GM03348 (cell line): ENCODE measurements around the gene CABYR.
"Not testable (repeated sequence)": the region's sequence is repeated elsewhere in the genome, so short reads cannot be mapped to it uniquely, and the experiment has no call there.

Source experiments
- DNase-seq: peaks from one replicate; pipeline ENCODE4 v3.0.0; 2012; ENCODE audit warnings: low spot score

Gene CABYR

GRCh38 chr18:24128700-24129099 is 10.2 kb upstream of the CABYR start:
- DNase-seq, result no peak

DNA sequence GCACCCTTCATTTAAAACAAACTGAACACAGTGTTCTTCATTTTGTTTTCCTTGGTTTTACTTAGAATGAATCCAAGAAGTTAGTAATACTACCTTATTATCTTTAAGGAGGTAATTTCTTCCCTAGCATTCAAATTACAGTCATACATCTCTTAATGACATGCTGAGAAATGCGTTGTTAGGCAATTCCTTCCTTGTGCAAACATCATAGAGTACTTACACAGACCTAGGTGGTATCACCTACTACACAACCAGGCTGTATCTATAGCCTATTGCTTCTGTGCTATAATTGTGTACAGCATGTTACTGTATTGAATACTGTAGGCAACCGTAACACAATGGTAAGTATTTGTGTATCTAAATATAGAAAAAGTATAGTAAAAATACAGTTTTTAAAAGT is 8.4 kb upstream of the CABYR start:
- DNase-seq, result no peak

DNA sequence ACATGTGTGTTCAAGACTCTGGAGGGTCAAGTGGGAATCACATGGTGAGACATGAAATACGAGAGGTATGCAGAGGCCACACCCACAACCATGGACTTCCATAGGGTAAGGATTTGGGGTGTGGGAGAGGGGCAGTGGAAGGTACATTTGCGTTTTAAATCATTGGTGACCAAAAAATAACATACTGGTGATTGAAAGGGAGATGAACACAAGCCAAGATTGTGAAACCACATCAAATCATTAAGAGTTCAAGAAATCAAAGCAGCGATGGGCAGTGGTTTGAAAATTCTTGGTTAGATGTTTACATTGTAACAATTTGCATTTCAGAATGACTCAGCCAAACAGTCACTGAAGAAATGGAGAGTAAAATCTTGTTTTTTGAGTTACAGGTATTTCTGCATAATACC is 1.9 kb upstream of the CABYR start:
- DNase-seq, result no peak

DNA sequence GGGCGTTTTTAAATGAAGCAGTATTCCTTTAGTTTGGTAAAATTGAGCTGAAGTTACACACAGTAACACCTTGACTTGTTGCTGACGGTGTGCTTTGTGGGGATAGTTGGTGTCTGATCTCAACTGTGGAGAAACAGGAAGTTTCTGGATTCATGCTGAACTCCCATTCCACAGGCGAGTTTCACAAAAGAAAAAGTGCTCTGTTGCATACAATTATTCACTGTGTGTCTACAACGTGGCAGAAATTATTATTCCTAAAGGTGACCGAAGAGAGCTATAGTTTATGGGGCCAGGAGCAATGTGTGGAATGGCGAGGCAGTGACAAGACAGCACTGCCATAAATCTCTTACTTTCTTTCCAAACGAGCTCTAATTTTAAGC is 463 bp upstream of the CABYR start:
- DNase-seq, result no peak

DNA sequence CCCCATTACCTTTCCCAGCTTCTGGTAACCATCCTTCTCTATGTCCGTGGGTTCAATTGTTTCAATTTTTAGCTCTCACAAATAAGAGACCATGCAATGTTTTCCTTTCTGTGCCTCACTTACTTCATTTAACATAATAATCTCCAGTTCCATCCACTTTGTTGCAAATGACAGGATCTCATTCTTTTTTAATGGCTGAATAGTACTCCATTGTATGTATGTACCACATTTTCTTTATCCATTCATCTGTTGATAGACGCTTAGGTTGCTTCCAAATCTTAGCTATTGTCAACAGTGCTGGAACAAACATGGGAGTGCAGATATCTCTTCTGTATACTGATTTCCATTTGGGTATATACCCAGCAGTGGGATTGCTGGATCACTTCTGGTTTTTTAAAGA is 1.8 kb downstream of the CABYR start:
- no peak for DNase-seq

- no peak for DNase-seq
These were observed 3.5 kb downstream of the CABYR start for GRCh38 chr18:24142376-24142775.

DNA sequence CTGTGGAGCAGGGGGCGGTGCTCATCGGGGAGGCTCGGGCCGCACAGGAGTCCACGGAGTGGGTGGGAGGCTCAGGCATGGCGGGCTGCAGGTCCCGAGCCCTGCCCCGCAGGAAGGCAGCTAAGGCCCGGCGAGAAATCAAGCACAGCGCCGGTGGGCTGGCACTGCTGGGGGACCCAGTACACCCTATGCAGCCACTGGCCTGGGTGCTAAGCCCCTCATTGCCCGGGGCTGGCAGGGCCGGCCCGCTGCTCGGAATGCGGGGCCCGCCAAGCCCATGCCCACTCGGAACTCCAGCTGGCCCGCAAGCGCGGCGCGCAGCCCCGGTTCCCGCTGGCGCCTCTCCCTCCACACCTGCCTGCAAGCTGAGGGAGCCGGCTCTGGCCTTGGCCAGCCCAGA is 10.7 kb downstream of the CABYR start:
- not testable (repeated sequence) for DNase-seq

GRCh38 chr18:24153397-24153796 is 14.5 kb downstream of the CABYR start:
- DNase-seq, result no peak

DNA sequence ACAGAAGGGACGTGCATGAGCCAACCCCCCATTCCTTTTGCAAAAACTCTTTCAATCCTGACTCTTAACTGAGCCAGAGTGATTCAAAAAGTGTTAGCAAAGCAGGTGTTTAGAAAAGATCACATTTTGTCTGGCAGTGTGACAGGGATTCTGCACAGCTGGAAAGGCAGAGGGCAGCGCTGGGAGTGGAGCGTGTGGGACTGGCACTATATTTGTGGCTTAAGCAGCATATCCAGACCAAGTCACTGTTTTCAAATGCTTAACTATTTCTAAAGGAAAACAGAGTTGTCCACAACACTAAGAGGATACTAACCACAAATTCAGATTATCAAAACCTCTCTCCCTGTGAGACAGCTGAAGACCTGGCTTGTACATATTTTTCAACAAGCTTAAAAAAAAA is 19.0 kb downstream of the CABYR start:
- no peak for DNase-seq

DNA sequence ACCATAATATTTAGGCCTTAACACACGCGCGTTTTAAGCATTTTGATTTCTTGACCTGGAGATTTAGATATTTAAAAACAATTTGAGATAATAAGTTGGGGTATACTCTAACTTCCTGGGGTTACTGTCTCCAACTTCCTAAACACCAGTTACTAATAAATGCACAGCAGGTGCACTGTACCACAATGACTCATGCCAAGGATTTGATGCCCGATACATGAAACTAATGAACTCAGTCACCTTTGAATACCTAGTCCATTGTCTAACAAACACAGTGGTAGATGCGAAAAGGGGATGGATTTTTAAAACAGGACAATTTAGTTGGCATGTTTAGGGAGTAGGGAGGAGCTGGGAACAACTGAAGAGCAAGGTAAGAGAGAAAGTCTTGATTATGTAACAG is 21.2 kb downstream of the CABYR start:
- no peak for DNase-seq

DNA sequence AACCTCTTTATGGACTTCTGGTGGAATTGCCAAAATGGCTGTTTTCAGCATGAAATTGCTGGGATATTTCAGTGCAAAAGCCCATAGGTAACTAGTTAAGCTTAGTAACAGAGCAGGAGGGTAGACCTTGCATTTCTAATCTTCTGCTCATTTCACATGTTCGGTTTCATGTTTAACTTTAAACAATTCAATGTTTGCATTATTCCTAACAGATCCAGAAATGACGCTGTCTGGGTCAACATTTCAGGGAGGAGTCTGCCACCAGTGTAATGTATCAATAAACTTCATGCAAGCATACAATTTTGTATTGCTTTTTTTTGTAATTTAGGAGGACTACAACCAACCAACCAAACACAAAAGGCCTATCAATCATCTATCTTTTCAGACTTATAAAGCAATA is 22.4 kb downstream of the CABYR start:
- DNase-seq, result no peak

DNA sequence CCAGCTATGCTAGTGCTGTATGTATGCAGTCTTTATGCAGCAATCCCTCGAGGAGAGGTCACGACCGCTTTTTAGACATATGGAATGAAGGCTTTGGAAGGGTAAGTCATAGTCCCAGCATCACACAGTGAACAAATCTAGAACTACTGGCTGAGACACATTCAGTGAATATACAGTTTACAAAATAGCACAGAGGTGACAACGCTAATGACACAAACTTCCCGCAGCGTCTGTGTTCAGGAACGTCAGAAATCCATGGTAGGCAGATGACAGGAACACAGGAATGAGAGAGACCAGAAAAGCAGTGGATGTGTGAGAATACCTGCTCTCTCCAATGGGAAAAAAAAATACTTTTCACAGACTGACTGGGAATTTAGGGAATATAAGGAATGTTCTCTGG is 29.6 kb downstream of the CABYR start:
- DNase-seq, result no peak

DNA sequence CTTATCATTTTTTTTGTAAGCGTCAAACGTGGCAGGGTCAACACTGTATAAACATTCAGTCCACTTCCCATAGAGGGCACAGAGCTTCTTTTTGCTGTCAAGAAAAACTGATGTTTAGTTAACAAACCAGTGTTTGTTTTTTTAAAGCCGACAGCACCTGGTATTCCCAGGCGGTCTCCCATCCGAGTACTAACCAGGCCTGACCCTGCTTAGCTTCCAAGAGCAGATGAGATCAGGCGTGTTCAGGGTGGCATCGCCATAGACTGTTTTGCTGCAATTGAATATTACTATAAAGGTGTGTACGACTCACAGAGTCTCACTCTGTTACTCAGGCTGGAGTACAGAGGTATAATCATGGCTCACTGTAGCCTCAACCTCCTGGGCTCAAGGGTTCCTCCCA is 31.5 kb downstream of the CABYR start:
- DNase-seq, result no peak

DNA sequence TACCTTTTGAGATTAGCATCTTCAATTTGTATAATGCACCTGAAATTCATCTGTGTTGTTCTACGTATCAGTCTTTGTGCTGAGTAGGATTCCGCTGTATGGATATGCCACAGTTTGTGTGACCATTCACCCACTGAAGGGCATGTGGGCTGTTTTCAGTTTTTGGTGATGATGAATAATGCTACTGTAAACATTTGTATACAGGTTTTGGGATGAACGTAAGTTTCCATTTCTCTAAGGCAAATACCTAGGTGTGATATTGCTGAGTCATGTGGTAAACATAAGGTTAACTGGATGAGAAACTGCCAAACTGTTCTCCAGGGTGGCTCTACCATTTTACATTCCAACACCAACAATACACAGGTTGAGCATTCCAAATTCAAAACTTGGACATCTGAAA is 35.1 kb downstream of the CABYR start:
- DNase-seq, result no peak

DNA sequence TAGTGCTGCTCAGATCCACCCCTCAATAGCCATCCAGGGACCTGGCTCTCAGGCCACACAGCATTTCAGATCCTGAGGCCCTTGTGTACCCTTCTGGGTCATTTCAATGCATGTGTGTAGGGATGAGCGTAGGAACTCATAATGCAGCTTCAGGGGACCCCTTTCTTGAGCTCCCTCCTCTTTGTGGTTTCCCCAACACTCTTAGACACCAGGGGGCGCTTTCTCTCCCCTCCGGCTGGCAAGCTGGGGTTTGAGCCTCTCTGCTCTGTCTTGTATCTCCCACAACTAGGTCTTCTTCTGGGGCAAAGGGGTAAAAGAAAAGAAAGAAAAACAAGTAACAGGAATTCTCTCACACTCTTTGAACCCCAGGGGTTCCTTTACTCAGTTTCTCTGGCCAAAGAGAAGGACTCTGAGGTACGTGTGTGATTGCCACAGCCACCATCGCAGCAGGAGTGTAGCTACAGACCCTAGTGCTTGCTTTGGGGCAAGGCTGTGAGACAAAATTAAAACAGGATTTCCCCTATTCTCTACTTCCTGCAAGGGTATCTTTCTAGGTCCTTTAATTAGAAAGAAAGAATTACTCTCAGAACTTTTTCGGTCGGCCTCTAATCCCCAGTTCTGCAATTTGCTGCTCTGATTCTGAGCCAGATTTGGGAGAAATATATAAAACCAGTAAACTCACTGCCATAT is 38.0 kb downstream of the CABYR start:
- DNase-seq, result peak; percentile 70

DNA sequence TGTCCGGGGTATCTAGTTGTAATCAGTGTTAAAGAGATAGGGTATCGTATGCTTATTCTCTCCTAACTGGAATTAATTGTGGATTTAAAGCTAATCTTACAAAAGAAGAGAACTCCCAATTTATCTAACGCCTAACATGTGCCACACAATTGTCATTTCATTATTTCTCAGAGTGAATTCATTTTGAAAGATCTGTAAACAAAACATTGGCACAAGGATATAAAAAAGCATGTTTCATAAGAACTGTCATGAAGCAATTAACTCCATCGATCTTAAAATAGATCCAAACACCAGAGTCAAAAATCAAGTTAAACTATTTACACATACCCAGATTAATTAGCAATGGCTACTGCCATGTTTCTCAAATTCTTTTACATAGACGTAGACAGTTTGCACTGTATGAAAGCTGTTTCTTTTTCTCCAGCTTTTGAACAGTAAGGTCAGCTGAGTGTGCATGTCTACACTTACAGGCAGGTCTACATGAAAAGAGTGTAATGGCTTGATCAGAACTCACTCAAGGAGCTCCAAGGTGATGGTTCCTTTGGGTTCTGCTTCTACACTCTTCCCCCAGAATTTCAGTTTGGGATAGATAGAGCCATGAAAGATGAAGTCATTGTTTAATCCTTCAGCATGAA is 38.8 kb downstream of the CABYR start:
- no peak for DNase-seq

DNA sequence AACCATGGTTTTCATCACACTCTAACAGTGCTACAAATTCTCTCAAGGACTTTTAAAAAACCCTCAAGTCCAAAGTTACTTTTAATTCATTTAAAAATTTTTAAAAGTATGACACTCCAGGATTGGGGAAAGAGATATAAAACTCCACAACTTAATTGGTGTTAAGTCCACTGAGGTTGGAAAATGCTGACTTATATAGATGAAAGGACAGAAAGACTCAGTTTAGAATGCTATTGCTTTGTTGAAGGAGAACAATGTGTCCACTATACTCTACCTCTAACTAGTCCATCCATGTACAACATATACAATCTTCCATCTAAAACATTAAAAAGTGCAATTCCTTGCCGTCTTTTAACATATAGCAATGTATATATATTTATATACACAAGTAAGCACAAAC is 41.2 kb downstream of the CABYR start:
- no peak for DNase-seq

- peak; percentile 53 for DNase-seq
These were observed 42.9 kb downstream of the CABYR start for GRCh38 chr18:24181806-24182205.

GRCh38 chr18:24185805-24186204 is 46.9 kb downstream of the CABYR start:
- DNase-seq, result no peak

DNA sequence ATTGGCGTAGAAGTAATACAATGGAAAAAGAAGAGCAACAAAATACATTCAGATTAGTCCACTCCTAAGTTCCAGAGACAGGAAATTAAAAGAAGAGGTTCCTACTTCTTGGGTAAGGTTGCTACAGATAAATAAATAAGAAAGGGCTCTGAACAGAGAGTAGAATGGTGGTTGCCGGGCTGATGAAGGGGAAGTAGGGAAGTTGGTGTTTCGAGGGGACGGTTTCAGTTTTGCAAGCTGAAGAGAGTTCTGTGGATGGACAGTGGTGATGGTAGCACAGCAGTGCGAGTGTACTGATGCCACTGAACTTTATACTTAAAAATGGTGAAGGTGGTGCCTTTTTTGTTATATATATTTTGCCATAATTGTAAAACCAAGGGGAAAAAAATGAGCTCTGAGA is 48.2 kb downstream of the CABYR start:
- no peak for DNase-seq

DNA sequence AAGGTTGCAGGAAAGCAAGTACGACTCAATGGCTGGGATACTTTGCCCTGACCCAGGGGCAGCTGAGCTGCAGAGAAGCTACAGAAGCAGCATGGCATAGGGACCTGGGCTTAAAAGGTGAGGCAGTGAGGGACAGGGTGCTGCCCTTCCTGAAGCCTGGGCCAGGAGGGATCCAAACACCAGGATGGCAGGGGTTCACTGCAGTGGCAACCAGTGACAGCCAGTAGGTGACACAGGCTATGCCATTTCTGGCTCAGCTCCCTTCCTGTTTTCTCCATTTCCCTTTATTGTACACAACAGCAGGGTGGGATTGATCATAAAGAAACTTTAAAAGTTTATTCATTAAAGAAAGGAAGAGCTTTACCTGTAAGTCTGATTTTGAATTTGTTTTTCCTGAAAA is 48.8 kb downstream of the CABYR start:
- DNase-seq, result no peak

DNA sequence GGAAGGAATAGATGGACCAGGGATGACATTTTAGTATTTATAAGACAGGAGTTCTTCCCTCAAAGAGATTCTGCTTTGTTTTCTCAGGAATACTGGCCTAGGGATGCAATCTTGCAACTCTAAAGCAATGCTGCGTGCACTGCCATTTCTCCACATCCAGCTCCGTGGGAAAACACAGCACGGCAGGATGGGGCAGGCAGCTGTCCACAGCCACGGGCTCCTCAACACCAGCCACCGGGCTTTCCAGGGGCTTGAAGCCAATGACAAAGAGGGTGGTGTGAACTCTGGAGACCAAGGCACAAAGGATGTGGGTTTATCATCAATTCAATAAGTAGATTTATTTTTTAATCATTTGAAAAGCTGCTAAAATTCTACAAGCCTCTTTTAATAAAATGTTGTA is 49.3 kb downstream of the CABYR start:
- no peak for DNase-seq

DNA sequence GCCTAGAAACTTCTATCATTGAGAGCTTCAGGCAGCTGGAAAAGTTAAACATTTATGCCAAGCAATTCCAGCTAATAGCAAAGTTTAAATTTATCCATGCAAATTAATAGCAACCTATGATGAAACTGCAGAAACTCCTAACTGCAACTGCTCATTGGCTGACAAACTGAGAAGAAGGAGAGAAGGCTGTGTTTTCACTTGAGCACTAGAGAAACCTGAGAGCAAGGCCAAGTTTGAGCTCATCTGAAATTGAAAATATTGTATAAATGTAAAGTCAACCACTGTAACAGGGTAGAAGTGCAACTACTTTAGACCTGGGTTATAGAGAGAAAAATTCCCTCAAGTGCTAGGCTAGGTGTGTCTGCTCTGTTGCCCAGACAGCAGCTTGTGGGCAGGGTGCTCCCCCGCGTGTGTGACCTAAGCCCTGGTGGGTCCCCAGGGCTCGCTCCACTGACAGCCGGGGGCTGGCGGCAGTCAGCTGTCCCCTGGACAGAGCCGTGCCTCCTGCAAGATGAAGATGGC is 50.2 kb downstream of the CABYR start:
- DNase-seq, result peak; percentile 13
